Subcutaneous abdominal adipose tissue (tissue), 5 donors: ENCODE results near the gene PCBP3.
A peak's percentile ranks its signal among the peaks of the same experiment; 100 is the strongest.

ENCODE experiments used
- H3K27ac ChIP-seq: one replicate; pipeline ENCODE4 v1.7.0; 2013; ENCODE audit warnings: low read depth, mild to moderate bottlenecking, inconsistent platforms, low read length, moderate library complexity
- H3K27me3 ChIP-seq, 5 donors: one replicate each; pipeline ENCODE4 v1.7.0; 2013; ENCODE audit warnings: low read length in 5 of 5, inconsistent platforms in 1 of 5; ENCODE audit not compliant: control insufficient read depth in 5 of 5, insufficient read depth in 4 of 5
- H3K36me3 ChIP-seq, 5 donors: one replicate each; pipeline ENCODE4 v1.7.0; 2013; ENCODE audit warnings: low read length in 5 of 5; ENCODE audit not compliant: control insufficient read depth in 5 of 5, insufficient read depth in 5 of 5
- H3K4me1 ChIP-seq, 5 donors: one replicate each; pipeline ENCODE4 v1.7.0; 2013; ENCODE audit warnings: low read length in 5 of 5, mild to moderate bottlenecking in 3 of 5, moderate library complexity in 1 of 5; ENCODE audit not compliant: control insufficient read depth in 5 of 5, insufficient read depth in 5 of 5
- H3K4me3 ChIP-seq, 5 donors: one replicate each; pipeline ENCODE4 v1.7.0; 2013; ENCODE audit warnings: low read length in 5 of 5, low read depth in 1 of 5
- H3K9ac ChIP-seq, 5 donors: one replicate each; pipeline ENCODE4 v1.7.0; 2013; ENCODE audit warnings: low read length in 5 of 5, mild to moderate bottlenecking in 4 of 5, moderate library complexity in 3 of 5
- H3K9me3 ChIP-seq, 5 donors: one replicate each; pipeline ENCODE4 v1.7.0; 2013; ENCODE audit warnings: low read length in 5 of 5; ENCODE audit not compliant: control insufficient read depth in 5 of 5
- donor health status: healthy.
- donor health status: healthy.
- donor health status: healthy.
- donor health status: healthy.
- donor health status: healthy.

PCBP3 gene

GRCh38 chr21:45983981-45984551, 340.5 kb downstream of the PCBP3 start:
- H3K36me3 ChIP-seq, result peaks cover 0 to 44% (median 38%) of the 10 kb centered on the region in 5 donors
- H3K9ac ChIP-seq, result peak overlapping the region in 2 of 5 donors; percentile 30 to 31
- peaks cover 0 to 5% (median 0%) of the 10 kb centered on the region in 5 donors for H3K27me3 ChIP-seq
- no peaks in the 10 kb centered on the region for H3K9me3 ChIP-seq
- peak overlapping the region; percentile 21 for H3K27ac ChIP-seq
- peaks cover 7 to 54% (median 53%) of the 10 kb centered on the region in 5 donors for H3K4me1 ChIP-seq
- H3K4me3 ChIP-seq, result peak overlapping the region in 4 of 5 donors; percentile 7 to 79 (median 35)

GRCh38 chr21:45984584-45985095, 341.1 kb downstream of the PCBP3 start:
- Histone ChIP-seq H3K36me3 (peaks cover 0 to 50% (median 43%) of the 10 kb centered on the region in 5 donors), H3K4me1 (peaks cover 7 to 54% (median 53%) of the 10 kb centered on the region in 5 donors), H3K9ac (peak overlapping the region in 3 of 5 donors; percentile 28 to 31 (median 30)), H3K9me3 (no peaks in the 10 kb centered on the region), H3K27ac (peak overlapping the region; percentile 21), H3K4me3 (peak overlapping the region in 3 of 5 donors; percentile 7 to 79 (median 57)), H3K27me3 (peaks cover 0 to 3% (median 0%) of the 10 kb centered on the region in 5 donors)

DNA sequence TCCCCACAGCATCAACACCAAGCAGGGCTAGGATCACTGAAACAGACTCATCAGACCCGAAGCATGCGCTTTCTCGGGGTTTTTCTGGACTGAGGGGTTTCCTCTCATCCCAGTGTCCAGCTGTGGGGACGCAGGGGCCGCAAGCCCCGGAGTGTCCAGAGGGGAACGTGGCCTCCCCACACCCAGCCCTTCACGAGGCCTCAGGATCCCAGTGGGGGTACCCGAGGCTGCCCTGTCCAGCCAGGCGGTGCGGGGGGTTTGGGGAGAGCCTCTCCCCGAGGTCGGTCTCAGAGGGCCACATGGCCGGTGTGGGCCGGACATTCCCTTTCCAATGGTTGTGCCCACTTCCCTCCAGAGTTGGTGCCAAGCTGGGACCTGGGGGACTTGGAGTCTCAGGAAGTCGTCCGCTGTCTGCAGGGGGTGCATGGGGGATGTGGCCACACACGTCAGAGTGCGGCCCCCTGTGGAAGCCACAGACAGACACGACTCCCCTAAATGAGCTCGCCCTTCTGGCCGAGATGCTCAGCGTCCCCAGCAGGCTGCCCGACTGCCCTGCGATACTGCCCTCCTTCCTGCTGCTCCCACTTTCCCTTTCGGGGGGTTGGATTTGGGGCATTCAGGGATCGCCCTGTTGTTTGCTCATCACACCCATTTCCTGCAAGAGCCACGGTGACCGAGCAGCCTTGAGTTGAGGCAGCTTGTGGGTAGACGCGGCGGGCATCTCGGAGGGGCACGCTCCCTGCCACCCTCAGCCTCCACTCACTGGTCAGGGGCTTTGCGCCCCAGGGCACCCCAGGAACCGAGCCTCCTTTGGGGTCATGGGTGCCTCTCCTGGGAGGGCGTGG, 342.2 kb downstream of the PCBP3 start:
- peaks cover 6 to 53% (median 50%) of the 10 kb centered on the region in 5 donors for H3K4me1 ChIP-seq

GRCh38 chr21:45986316-45987051, 343.0 kb downstream of the PCBP3 start:
- no peak overlapping the region for H3K4me3 ChIP-seq
- H3K4me1 ChIP-seq, result peaks cover 0 to 48% (median 44%) of the 10 kb centered on the region in 5 donors
- H3K9me3 ChIP-seq, result no peaks in the 10 kb centered on the region
- no peak overlapping the region for H3K9ac ChIP-seq
- no peaks in the 10 kb centered on the region for H3K27me3 ChIP-seq
- peaks cover 0 to 66% (median 56%) of the 10 kb centered on the region in 5 donors for H3K36me3 ChIP-seq
- H3K27ac ChIP-seq, result no peak overlapping the region

More for the DNA sequence above, 342.2 kb downstream of the PCBP3 start:
- Histone ChIP-seq H3K9me3 (no peaks in the 10 kb centered on the region), H3K4me3 (peak overlapping the region in 2 of 5 donors; percentile 5 to 7), H3K36me3 (peaks cover 0 to 60% (median 52%) of the 10 kb centered on the region in 5 donors), H3K27me3 (no peaks in the 10 kb centered on the region), H3K27ac (peak overlapping the region; percentile 21), H3K9ac (no peak overlapping the region)

GRCh38 chr21:45987121-45987711, 343.7 kb downstream of the PCBP3 start:
- no peaks in the 10 kb centered on the region for H3K27me3 ChIP-seq
- peaks cover 0 to 49% (median 44%) of the 10 kb centered on the region in 5 donors for H3K4me1 ChIP-seq
- H3K36me3 ChIP-seq, result peaks cover 0 to 72% (median 64%) of the 10 kb centered on the region in 5 donors
- no peaks in the 10 kb centered on the region for H3K9me3 ChIP-seq
- H3K27ac ChIP-seq, result no peak overlapping the region
- H3K4me3 ChIP-seq, result no peak overlapping the region
- peak overlapping the region in 1 of 5 donors; percentile 23 for H3K9ac ChIP-seq

DNA sequence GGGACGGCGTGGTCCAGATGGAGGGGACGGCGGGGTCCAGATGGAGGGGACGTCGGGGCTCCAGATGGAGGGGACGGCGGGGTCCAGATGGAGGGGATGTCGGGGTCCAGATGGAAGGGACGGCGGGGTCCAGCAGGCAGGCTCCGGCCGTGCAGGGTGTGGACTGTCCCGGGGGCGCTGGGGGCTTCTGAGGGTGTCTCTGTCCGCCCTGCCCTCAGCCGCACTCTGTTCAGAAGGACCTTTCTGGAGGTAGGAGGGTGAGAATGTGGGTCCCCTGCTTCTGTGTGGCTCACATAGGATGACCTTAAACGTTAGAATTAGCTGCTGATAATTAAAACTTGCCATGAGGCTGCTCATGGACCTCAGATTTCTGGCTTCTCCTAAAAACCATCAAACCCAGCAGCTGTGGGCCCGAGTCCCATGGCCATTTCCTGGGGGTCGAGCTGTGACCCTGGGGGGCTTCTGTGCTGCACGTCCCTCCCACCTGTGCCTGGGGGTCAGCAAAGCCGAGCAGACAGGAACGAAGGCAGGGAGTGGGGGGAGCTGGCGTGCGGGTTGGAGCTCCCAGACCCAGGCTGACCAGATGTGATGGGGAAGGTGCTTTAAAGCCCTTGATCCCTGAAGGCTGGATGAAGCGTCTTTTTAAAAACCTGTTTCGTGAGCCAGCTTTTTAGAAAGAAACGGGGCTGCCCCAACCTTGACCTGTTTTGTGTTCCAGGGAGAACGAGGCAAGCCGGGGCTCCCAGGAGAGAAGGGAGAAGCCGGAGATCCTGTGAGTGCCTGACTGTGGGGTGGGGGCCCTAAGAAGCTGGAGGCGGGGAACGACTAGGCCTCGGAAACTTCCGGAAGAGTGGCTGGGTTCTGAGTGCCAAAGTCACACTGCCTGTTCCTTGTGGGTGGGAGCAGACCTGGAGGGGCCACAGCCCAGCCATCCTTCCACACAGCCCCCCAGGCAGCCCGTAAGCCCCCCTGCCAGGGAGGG, 345.1 kb downstream of the PCBP3 start:
- no peaks in the 10 kb centered on the region for H3K27me3 ChIP-seq
- H3K4me3 ChIP-seq, result no peak overlapping the region
- peaks cover 0 to 85% (median 68%) of the 10 kb centered on the region in 5 donors for H3K36me3 ChIP-seq
- no peak overlapping the region for H3K27ac ChIP-seq
- peaks cover 0 to 50% (median 45%) of the 10 kb centered on the region in 5 donors for H3K4me1 ChIP-seq
- no peak overlapping the region for H3K9ac ChIP-seq
- no peaks in the 10 kb centered on the region for H3K9me3 ChIP-seq

- Histone ChIP-seq H3K27me3 (no peaks in the 10 kb centered on the region), H3K36me3 (peaks cover 0 to 86% (median 64%) of the 10 kb centered on the region in 5 donors), H3K4me1 (peaks cover 1 to 50% (median 45%) of the 10 kb centered on the region in 5 donors), H3K9ac (no peak overlapping the region), H3K4me3 (no peak overlapping the region), H3K27ac (no peak overlapping the region), H3K9me3 (no peaks in the 10 kb centered on the region)
These were observed 346.0 kb downstream of the PCBP3 start for GRCh38 chr21:45989355-45990048.

- no peak overlapping the region for H3K4me3 ChIP-seq
- no peak overlapping the region for H3K27ac ChIP-seq
- H3K9me3 ChIP-seq, result no peaks in the 10 kb centered on the region
- H3K4me1 ChIP-seq, result peaks cover 3 to 50% (median 45%) of the 10 kb centered on the region in 5 donors
- peaks cover 0 to 86% (median 64%) of the 10 kb centered on the region in 5 donors for H3K36me3 ChIP-seq
- H3K27me3 ChIP-seq, result no peaks in the 10 kb centered on the region
- no peak overlapping the region for H3K9ac ChIP-seq
These were observed 346.7 kb downstream of the PCBP3 start for GRCh38 chr21:45990049-45990711.
